HL-60/S4 (cell line): ENCODE measurements around the gene GCN1.

ENCODE experiments used
- in situ Hi-C: fragments of 300-500 bp; cut with MboI; formaldehyde crosslinking; loops from 2 replicates; pipeline ENCODE4 v1.14.3; 2022; ENCODE audit warnings: low sequenced_read_pairs

The GCN1 gene

DNA sequence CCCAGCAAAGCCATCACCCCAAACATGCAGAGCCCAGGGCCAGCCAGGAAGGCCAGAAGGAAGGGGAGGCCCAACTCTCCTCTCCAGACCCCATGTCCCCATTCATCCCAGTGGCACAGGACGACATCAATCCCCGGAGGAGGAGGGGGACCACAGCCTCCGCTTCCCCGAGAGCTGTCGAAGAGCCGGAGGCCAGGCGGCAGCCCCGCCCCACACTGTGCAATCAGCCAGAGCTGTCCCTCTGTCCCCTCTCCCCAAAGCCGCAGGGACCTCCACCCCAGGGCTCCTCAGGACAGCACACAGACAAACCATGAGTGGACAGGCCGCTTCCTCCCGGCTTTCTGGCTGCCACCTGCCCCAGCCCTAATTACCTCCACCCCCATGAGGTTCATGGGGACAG, 94.8 kb downstream of the GCN1 start:
- in situ Hi-C loops: no loop called here

DNA sequence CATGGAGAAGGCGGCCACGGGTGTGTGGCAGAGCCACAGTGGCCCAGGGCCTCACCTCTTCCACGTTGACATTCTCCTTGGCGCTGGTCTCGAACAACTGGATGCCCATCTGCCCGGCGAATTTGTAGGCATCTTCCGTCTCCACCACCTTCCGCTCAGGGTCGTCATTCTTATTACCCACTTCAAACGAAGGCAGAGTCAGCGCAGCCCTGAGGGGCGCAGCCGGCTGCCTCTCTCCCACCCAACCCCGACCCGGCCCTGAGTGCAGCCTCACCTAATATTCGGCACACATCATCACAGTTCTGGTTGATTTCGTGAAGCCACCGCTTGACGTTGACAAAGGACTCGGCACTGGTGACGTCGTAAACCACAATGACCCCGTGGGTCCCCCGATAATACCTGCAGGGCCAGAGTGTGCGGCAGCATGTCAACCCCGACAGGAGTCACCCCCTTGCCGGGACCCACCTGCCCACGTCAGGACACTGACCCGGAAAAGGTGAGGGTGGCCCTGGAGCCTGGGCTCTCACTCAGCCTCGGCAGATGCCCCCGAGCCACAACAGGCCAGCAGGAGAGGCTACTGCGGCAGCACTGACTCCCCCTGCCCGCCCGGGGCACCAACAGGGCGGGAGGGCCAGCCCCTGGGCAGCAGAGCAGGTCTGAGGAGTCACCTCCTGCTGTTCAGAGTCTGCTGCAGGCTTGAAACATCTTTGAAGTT, 95.6 kb downstream of the GCN1 start:
- in situ Hi-C loops: no loop called here

GRCh38 chr12:120096671-120097202, 97.8 kb downstream of the GCN1 start:
- in situ Hi-C loops: no loop called here

DNA sequence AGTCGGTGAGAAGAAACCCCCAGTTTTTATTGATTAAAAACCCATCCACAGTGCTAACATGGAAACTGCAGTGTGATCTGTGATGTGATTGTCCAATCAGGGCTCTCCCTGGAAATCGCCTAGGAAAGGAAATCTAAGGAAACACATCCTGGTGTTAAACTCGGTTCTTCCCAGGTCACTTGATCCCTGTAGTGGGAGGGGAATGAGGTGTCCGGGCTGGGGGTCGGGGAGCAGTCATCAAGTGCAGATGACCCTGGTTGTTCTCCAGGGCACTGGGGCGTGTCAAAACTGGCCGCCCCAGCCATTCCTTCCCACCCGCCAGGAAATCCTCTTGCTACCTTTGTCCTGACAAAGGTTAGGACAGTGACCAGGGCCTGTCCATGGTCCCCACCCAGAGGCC, 98.8 kb downstream of the GCN1 start:
- in situ Hi-C loops: no loop called here

DNA sequence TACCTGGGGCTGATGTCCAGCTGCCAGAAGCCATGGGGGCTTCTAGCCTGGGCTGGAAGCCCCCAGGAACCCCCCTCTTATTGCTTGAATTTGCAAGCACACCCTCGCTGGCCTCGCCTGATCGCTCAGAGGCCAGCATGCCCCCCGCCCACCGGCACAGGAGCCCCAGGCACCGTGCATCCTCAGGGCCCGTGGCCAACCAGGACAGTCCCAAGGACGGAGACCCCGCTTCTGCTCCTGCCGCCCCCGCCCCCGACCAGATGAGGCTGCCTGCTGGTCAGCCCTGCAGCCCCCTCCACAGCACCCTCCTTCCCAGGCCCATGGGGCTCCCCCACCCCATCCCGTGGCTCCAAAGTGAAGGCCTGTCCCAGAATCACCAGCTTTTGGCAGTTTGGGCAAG, 99.2 kb downstream of the GCN1 start:
- in situ Hi-C loops: no loop called here

GRCh38 chr12:120094485-120094884, 100.0 kb downstream of the GCN1 start:
- in situ Hi-C loops: no loop called here

DNA sequence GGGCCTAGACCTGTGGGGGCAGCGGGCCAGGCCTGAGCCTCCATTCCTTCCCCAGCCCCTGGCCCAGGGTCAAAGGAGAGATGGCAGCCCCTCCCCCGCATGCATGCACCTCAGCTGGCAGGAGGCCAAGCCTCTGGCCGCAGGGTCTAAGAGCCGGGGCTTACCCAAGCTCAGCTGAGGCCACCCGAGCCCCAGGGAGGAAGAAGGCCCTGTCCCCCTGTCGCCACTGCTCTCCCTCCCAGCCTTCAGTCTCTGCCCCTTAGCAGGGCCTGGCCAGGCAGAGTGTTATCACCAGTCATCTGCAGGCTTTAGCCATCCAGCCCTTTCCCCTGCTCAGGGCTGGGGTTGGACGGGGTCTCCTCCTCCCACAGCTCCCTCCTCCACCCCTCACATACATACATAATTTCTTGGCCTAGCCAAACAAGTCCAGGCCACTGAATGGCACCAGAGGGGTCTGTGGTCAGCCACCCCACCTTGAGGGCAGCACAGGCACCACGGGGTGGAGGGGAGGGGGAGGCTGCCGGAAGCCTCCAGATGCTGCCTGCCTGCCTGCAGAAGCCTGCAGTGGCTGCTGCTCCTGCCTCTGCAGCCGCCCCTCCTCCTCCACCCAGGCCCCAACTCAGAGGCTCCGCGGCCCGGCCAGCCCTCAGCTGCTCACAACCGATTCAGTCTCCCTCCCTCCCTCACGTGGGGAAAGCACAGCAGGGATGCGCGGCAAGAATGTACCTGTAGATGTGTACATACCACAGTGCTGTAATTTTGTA, 100.7 kb downstream of the GCN1 start:
- in situ Hi-C loops: no loop called here

DNA sequence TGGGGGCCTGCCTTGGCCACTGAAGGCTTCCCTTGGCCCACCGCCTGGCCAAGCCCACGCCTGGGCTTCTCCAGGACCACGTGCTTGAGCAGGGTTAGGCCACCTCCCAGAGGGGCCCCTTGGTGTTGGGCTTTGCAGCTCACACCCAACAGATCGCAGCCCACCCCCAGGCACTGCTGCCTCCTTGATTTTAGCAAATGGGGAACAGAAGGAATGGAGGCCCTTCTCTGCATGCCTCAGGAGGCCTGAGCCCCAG, 101.3 kb downstream of the GCN1 start:
- in situ Hi-C loops: no loop called here

GRCh38 chr12:120092551-120093335, 101.8 kb downstream of the GCN1 start:
- in situ Hi-C loops: no loop called here

DNA sequence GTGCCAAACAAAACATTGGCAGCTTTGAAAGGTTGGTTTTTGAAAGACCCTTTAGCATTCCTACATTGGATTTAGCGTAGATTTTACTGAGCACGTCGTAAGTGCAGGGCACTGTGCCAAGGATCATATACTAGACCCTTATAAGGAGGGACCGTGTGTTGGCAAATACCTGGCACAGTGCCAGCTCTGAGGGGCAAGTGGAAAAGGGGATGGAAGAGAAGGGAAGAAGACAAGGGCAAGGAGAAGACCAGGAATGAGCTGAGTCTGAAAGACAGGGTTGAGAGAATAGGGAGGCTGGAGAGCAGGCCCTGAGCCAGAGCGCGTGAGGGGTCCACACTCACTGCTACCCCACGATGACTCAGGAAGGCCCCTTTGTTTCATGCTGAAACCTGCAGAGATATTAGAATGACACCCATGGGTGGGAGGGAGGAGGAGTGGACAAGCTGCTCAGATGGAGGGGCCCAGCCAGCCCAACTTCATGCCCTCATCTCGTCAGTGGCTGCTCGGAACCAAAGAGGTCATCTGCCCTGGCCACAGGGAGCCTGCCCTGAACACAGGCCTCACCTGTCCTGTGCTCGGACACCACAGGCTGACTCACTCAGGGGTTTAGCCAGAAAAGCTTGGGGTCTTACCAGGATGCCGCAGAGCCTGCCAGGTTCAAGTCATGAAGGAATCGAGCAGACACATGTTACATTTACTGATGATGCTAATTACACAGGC, 103.0 kb downstream of the GCN1 start:
- in situ Hi-C loops: no loop called here

GRCh38 chr12:120090626-120091295, 103.8 kb downstream of the GCN1 start:
- in situ Hi-C loops: no loop called here

DNA sequence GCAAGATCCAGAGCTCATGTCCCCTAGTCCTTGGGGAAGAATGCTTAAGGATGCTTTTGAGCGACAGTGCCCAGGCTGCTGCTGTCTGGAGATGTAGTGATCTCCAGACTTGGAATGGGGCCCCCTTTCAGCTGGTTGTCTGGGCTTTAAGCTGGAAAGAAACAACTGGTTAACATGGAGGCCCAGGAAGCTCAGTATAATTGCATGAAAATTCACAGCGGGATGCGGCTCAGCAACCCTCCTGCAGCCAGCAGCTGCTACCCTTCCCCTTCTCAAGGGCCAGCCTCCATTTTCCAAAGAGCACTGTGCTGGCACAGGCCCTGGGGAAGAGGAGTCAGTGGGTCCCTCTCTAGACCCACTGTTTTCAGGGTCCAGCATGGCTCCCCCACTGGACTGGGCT, 104.3 kb downstream of the GCN1 start:
- in situ Hi-C loops: no loop called here

DNA sequence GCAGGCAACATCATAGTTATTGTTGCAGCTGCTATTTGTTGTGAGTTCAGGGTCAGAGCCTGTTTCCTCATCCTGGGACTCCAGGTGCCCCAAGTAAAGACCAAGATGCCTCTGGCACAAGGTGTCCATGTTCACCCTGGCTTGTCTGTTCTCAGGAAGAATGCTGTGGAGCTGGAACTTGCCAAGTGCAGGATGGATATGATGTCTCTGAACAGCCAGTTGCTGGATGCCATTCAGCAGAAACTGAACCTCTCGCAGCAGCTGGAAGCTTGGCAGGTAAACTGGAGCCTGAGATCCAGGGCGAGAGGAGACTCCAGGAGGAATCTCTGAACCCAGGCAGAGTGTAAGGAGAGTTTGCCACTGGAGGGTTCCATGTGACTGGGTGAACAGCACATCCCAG, 104.7 kb downstream of the GCN1 start:
- in situ Hi-C loops: no loop called here

DNA sequence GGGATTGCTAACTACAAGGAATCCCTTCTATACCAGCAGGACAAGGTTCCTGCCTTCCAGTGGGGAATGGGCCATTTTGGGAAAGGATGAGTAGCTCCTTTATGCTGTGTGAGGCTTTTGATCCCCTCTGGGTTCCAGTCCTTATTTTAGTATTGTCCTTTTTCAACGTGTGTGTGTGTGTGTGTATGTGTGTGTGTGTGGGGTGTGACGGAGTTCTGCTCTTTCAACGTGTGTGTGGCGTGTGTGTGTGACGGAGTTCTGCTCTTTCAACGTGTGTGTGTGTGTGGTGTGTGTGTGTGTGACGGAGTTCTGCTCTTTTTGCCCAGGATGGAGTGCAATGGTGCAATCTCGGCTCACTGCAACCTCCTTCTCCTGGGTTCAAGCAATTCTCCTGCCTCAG, 105.4 kb downstream of the GCN1 start:
- in situ Hi-C loops: no loop called here

DNA sequence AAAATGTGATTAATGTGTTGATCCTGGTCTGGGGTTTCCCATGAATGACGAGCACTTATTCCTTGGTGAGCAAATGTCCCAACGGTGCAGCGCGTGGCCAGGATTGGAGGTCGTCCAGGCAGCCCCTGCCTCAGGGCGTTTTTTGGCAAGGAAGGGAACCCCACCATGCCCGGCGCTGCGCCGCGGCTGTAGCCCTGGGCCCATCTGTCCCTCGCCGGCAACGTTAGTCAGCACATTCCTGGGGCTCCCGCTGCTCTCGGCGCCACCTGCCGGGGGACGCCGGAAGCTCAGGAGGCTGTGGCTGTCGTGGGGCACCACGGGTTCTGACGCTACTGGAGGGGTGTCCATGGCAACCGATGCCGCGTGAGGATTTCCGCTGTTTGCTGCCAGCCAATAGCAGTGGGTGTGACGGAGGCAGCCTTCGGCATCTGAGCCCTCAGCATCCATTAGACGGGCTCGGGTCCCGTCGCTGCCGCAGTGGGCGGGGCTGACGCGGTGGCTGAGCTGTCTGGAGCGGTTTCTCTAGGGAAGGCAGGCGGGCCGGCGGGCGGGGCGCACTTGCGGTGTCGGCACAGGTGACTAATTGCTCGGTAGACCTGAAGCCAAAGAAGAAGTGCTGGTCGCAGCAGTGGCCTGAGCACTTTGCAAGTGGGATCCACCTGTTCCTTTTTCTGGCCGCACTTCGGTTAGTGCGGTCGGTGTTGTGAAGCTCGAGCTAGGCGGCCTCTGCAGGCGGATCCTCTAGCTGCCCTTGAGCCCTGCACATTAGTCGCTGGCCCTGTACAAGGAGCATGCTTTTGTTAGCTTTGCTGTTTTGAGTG, 107.5 kb downstream of the GCN1 start:
- in situ Hi-C loops: no loop called here

DNA sequence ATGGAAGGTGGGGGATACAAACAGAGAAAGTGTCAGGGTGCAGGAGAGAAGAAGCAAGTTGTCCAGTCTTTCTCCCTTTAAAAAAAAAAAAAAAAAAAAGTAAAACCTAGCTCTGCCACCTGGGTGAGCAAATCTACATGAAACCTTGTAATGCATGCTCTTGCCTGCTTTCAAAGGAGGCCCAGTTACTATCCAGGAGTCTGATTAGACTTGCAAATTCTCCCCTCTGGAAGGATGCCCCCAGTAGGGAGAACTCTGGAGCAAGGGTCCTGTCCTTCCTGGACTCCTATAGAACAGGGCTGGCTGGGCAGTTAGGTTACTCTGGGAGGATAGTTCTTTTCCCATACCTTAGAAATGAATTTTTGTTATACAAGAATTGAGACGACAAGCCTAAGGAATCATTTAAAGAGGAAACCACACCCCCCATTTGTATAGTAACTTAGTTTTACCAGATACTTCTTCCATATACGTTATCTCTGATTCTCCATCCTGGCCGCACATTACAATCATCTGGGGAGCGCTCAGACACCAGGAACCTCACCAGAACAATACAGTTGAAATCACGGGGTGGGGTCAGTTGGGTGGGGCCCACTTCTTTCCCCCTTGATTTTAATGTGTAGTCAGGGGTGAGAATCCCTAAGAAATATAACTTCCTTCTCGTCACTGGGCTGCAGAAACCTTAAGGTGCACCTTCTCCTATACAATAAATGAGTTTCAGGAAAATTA, 108.4 kb downstream of the GCN1 start:
- in situ Hi-C loops: no loop called here

DNA sequence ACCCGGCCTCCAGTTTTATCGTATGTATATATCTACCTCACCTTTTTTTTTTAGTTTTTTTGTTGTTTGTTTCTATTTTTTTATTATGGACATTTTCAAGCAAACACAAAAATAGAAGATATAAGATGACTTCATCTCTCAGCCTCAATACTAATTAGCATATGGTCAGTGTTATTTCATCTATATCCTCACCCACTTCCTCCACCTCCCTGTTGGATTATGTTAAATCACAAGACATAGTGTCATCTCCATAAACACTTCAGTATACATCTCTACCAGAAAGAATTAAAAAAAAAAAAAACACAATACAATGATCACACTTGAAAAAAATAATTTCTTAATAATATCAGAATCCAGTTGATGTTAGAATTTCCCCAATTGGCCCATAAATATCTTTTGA, 112.9 kb downstream of the GCN1 start:
- in situ Hi-C loops: no loop called here

DNA sequence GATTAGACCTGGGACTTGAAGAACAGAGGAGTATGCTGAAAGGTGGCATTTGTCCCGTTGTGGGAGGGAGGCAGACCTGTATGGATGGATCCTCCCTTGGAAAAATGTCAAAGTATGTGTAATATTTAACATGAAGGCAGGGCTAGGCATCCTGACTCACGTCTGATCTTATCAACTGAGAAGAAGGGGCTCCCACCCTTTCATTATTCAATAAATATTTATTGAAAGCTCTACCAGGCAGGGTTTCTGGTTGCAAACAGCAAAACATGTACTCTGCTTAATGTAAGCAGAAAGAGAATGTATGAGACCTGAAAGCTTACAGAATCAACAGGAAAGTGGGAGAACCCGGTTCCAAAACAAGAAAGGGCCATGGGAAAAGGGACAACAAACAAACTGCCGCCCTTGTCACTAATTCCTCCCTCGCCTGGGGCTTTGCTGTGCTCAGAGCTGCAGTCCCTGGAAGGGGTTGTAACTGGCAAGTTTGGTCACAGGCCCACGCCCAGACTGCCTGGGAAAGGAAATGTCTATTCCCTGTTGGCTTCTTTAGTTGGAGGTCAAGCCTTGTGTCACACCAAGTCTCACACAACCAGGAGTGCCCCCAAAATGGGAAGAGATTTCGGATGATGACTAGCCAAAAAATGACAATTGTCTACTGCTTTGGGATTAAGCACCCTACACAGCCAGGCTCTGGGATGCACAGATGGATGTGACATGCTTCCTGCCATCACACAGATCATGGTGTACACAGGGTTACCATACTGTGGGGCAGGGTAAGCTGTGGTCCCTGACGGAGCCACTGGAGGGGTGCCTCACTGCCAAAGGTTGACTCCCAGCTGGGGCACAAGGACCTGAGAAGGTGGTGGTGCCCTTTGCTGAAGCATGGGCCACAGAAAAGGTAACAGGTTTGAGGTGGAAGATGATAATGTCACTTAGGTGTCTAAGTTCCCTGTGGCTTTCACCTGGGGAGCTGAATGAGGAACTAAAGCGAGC, 114.8 kb downstream of the GCN1 start:
- in situ Hi-C loops: no loop called here
